Measurements from ENCODE around the gene GPS2. TPM values are rescaled to one million over a fixed set of nuclear protein-coding genes. Genes with fewer than 3 reads are reported as not detected.

Gene GPS2
- total and polyA plus RNA-seq, 11 donors, result 51.0 to 118 (median 62.3) TPM

- H3K4me1 ChIP-seq, result peaks cover 0 to 27% (median 16%) of the 10 kb centered on the region in 12 donors
- intact Hi-C loops (cut with DNase I), result loop anchor here in 1 of 10 donors (2.0 kb wide), 1 partner anchor 19 kb away; no protein-coding TSS in a partner anchor
- H3K27ac ChIP-seq, result peak overlapping the region in 1 of 12 donors; percentile 88
- no peaks in the 10 kb centered on the region for H3K27me3 ChIP-seq
- peaks cover 0 to 39% (median 34%) of the 10 kb centered on the region in 9 donors for H3K36me3 ChIP-seq
- no peaks in the 10 kb centered on the region for H3K9me3 ChIP-seq
- DNase-seq, result no peak
- H3K4me3 ChIP-seq, result peak overlapping the region in 9 of 12 donors; percentile 79 to 95 (median 92)
- WGBS, 4 donors, result 78 to 86% (median 84%) methylated on average over 1 of the region's 1 CpG
- TF ChIP-seq CTCF (IDR thresholded peaks at IDR 0.05), result no peak
- no peak for TF ChIP-seq POLR2A (IDR thresholded peaks at IDR 0.05)
- ATAC-seq, result no peak
Measured at GRCh38 chr17:7328009-7328408, 12.8 kb upstream of the GPS2 start.

GRCh38 chr17:7327501-7327900, 12.3 kb upstream of the GPS2 start:
- Histone ChIP-seq H3K9me3 (no peaks in the 10 kb centered on the region), H3K4me3 (peak overlapping the region in 2 of 12 donors; percentile 89 to 95), H3K27me3 (no peaks in the 10 kb centered on the region), H3K27ac (no peak overlapping the region), H3K4me1 (peaks cover 0 to 27% (median 16%) of the 10 kb centered on the region in 12 donors), H3K36me3 (peaks cover 0 to 44% (median 39%) of the 10 kb centered on the region in 9 donors)
- TF ChIP-seq CTCF (IDR thresholded peaks at IDR 0.05) (no peak), POLR2A (IDR thresholded peaks at IDR 0.05) (no peak)
- intact Hi-C loops (cut with DNase I), result no loop called here
- DNase-seq, result no peak
- ATAC-seq, result no peak
- WGBS, 4 donors, result 86 to 95% (median 88%) methylated on average over 14 to 17 of the region's 17 CpGs

GRCh38 chr17:7327056-7327455, 11.9 kb upstream of the GPS2 start:
- Histone ChIP-seq H3K27ac (no peak overlapping the region), H3K4me3 (no peak overlapping the region), H3K27me3 (no peaks in the 10 kb centered on the region), H3K36me3 (peaks cover 0 to 49% (median 44%) of the 10 kb centered on the region in 9 donors), H3K9me3 (no peaks in the 10 kb centered on the region), H3K4me1 (peaks cover 0 to 24% (median 16%) of the 10 kb centered on the region in 12 donors)
- DNase-seq, result no peak
- 86 to 94% (median 91%) methylated on average over 7 of the region's 7 CpGs for WGBS, 4 donors
- TF ChIP-seq POLR2A (IDR thresholded peaks at IDR 0.05) (no peak), CTCF (IDR thresholded peaks at IDR 0.05) (no peak)
- ATAC-seq, result no peak
- intact Hi-C loops (cut with DNase I), result no loop called here

- TF ChIP-seq CTCF (IDR thresholded peaks at IDR 0.05) (no peak), POLR2A (IDR thresholded peaks at IDR 0.05) (no peak)
- 82 to 91% (median 85%) methylated on average over 5 to 11 of the region's 11 CpGs for WGBS, 4 donors
- no peak overlapping the region for H3K27ac ChIP-seq
- DNase-seq, result no peak
- peaks cover 0 to 24% (median 16%) of the 10 kb centered on the region in 12 donors for H3K4me1 ChIP-seq
- no peak overlapping the region for H3K4me3 ChIP-seq
- no peak for ATAC-seq
- H3K9me3 ChIP-seq, result no peaks in the 10 kb centered on the region
- intact Hi-C loops (cut with DNase I), result no loop called here
- H3K36me3 ChIP-seq, result peaks cover 0 to 57% (median 53%) of the 10 kb centered on the region in 9 donors
- no peaks in the 10 kb centered on the region for H3K27me3 ChIP-seq
Measured at GRCh38 chr17:7326186-7326585, 11.0 kb upstream of the GPS2 start.

Data from heart left ventricle (tissue), 16 donors.